ENCODE measurements around the gene TOMT.
A peak's percentile ranks its signal among the peaks of the same experiment; 100 is the strongest.

The TOMT gene

GRCh38 chr11:72079819-72080325 is 25.9 kb upstream of the TOMT start:
- no peak for TF ChIP-seq CTCF (IDR thresholded peaks at IDR 0.05; ENCODE audit: low read depth, low read length, missing control alignments)
- peak overlapping the region; percentile 74 for H3K4me3 ChIP-seq (ENCODE audit: low read depth, low read length)
- DNase-seq (ENCODE audit: low read depth), result no peak
- in situ Hi-C loops (cut with HindIII; ENCODE audit: low sequenced_read_pairs), result no loop called here

GRCh38 chr11:72080326-72081183 is 25.2 kb upstream of the TOMT start, which contains the start of the genes LRRC51 and NUMA1:
LRRC51 (plus strand) TSS chr11:72080850; CDS start chr11:72089084, 8,234 bp downstream.
NUMA1 (minus strand) TSS chr11:72080542; CDS start chr11:72035943, 44,599 bp downstream.
- in situ Hi-C loops (cut with HindIII; ENCODE audit: low sequenced_read_pairs), result no loop called here
- no peak for TF ChIP-seq CTCF (IDR thresholded peaks at IDR 0.05; ENCODE audit: low read depth, low read length, missing control alignments)

GRCh38 chr11:72081184-72081644 is 24.5 kb upstream of the TOMT start:
- TF ChIP-seq CTCF (IDR thresholded peaks at IDR 0.05; ENCODE audit: low read depth, low read length, missing control alignments), result no peak

More at GRCh38 chr11:72080326-72081183, 25.2 kb upstream of the TOMT start, which contains the start of the genes LRRC51 and NUMA1:
- DNase-seq (ENCODE audit: low read depth), result peak; percentile 100
- H3K4me3 ChIP-seq (ENCODE audit: low read depth, low read length), result peak within 1 kb of the TSS; percentile 74

GRCh38 chr11:72081821-72082453 is 23.8 kb upstream of the TOMT start:
- TF ChIP-seq CTCF (IDR thresholded peaks at IDR 0.05; ENCODE audit: low read depth, low read length, missing control alignments), result no peak
- DNase-seq (ENCODE audit: low read depth), result no peak
- H3K4me3 ChIP-seq (ENCODE audit: low read depth, low read length), result no peak overlapping the region
- in situ Hi-C loops (cut with HindIII; ENCODE audit: low sequenced_read_pairs), result no loop called here

More at GRCh38 chr11:72081184-72081644, 24.5 kb upstream of the TOMT start:
- peak overlapping the region; percentile 74 for H3K4me3 ChIP-seq (ENCODE audit: low read depth, low read length)
- no peak for DNase-seq (ENCODE audit: low read depth)
- in situ Hi-C loops (cut with HindIII; ENCODE audit: low sequenced_read_pairs), result no loop called here

- in situ Hi-C loops (cut with HindIII; ENCODE audit: low sequenced_read_pairs), result no loop called here
- H3K4me3 ChIP-seq (ENCODE audit: low read depth, low read length), result no peak overlapping the region
- no peak for DNase-seq (ENCODE audit: low read depth)
- no peak for TF ChIP-seq CTCF (IDR thresholded peaks at IDR 0.05; ENCODE audit: low read depth, low read length, missing control alignments)
Measured at GRCh38 chr11:72083414-72083813, 22.3 kb upstream of the TOMT start.

- no peak for DNase-seq (ENCODE audit: low read depth)
- no peak for TF ChIP-seq CTCF (IDR thresholded peaks at IDR 0.05; ENCODE audit: low read depth, low read length, missing control alignments)
- in situ Hi-C loops (cut with HindIII; ENCODE audit: low sequenced_read_pairs), result no loop called here
- H3K4me3 ChIP-seq (ENCODE audit: low read depth, low read length), result no peak overlapping the region
Measured at GRCh38 chr11:72084076-72084475, 21.6 kb upstream of the TOMT start.
